IMR-90 (cell line): ENCODE data around the gene SVEP1. TPM values are rescaled to one million over a fixed set of nuclear protein-coding genes. Genes with fewer than 3 reads are reported as not detected.

Experiments
- ATAC-seq: fragments of 200-7000 bp; cut with Tn5 transposase; 2 replicates; pipeline ENCODE4 v1.9.1; 2020; ENCODE audit warnings: low read depth, mild to moderate bottlenecking, moderate library complexity
- BruUV-seq: library from RNA; stranded (reverse); fragments of 400-500 nt; replicated peaks from 2 replicates; lab custom pipeline; 2021; lab: Mats Ljungman, UMichigan
- CTCF ChIA-PET: fragments of 300-600 bp; formaldehyde crosslinking; extraction: SDS; loops from one replicate; lab custom pipeline; 2021; ENCODE audit warnings: antibody characterized with exemption; lab: Yijun Ruan, JAX
- POLR2A ChIA-PET: fragments of 300-600 bp; sonication (Branson Sonifier 250); formaldehyde crosslinking; loops from one replicate; lab custom pipeline; 2022; ENCODE audit warnings: antibody characterized with exemption; ENCODE audit not compliant: unreplicated experiment; lab: Charles Lee
- DNase-seq: peaks from one replicate; pipeline ENCODE4 v3.0.0; 2013
- H2AFZ ChIP-seq: replicated peaks from 2 replicates; pipeline ENCODE3; 2013; ENCODE audit warnings: low read length, mild to moderate bottlenecking; ENCODE audit not compliant: poor library complexity
- H2AK5ac ChIP-seq: 2 replicates; pipeline ENCODE4 v1.6.1; 2013; ENCODE audit warnings: low read depth, low read length, inconsistent platforms
- H2AK9ac ChIP-seq: replicated peaks from 2 replicates; pipeline ENCODE3; 2013; ENCODE audit warnings: mild to moderate bottlenecking, low read depth, low read length, moderate library complexity; ENCODE audit not compliant: poor library complexity
- H2BK120ac ChIP-seq: 2 replicates; pipeline ENCODE4 v1.6.1; 2013; ENCODE audit warnings: low read depth, low read length, inconsistent platforms
- H2BK15ac ChIP-seq: 3 replicates; pipeline ENCODE4 v1.6.1; 2013; ENCODE audit warnings: low read depth, low read length, inconsistent platforms
- H2BK20ac ChIP-seq: 2 replicates; pipeline ENCODE4 v1.6.1; 2013; ENCODE audit warnings: low read depth, mild to moderate bottlenecking, inconsistent platforms, low read length, moderate library complexity
- H2BK5ac ChIP-seq: 2 replicates; pipeline ENCODE4 v1.6.1; 2013; ENCODE audit warnings: mild to moderate bottlenecking, low read depth, low read length, inconsistent platforms; ENCODE audit not compliant: poor library complexity, severe bottlenecking
- H3K14ac ChIP-seq: replicated peaks from 2 replicates; pipeline ENCODE4 v1.6.1; 2013; ENCODE audit warnings: low read depth, low read length, inconsistent platforms
- H3K18ac ChIP-seq: 2 replicates; pipeline ENCODE4 v1.6.1; 2013; ENCODE audit warnings: low read depth, low read length, control low read depth
- H3K23ac ChIP-seq: 2 replicates; pipeline ENCODE4 v1.6.1; 2013; ENCODE audit warnings: low read depth, low read length, inconsistent platforms
- H3K27ac ChIP-seq: 2 replicates; pipeline ENCODE4 v1.5.1; 2013; ENCODE audit warnings: mild to moderate bottlenecking, control low read depth, low read length; ENCODE audit not compliant: insufficient read depth
- H3K27me3 ChIP-seq: 2 replicates; pipeline ENCODE4 v1.6.1; 2013; ENCODE audit warnings: low read length; ENCODE audit not compliant: control insufficient read depth, insufficient read depth
- H3K36me3 ChIP-seq: 2 replicates; pipeline ENCODE4 v1.6.1; 2013; ENCODE audit warnings: low read length, mixed read lengths; ENCODE audit not compliant: control insufficient read depth, insufficient read depth
- H3K4ac ChIP-seq: 2 replicates; pipeline ENCODE4 v1.6.1; 2013; ENCODE audit warnings: low read depth, low read length, inconsistent platforms
- H3K4me1 ChIP-seq: 2 replicates; pipeline ENCODE4 v1.6.1; 2013; ENCODE audit warnings: low read length, mixed read lengths; ENCODE audit not compliant: control insufficient read depth, insufficient read depth
- H3K4me2 ChIP-seq: 2 replicates; pipeline ENCODE4 v1.6.1; 2013; ENCODE audit warnings: low read depth, mild to moderate bottlenecking, control low read depth, low read length, moderate library complexity
- H3K4me3 ChIP-seq: 2 replicates; pipeline ENCODE4 v1.5.1; 2013; ENCODE audit warnings: low read depth, mild to moderate bottlenecking, control low read depth, low read length, moderate library complexity; ENCODE audit not compliant: insufficient read depth
- H3K56ac ChIP-seq: 2 replicates; pipeline ENCODE4 v1.6.1; 2013; ENCODE audit warnings: low read length, inconsistent platforms; ENCODE audit not compliant: insufficient read depth; ENCODE audit errors: extremely low read depth
- H3K79me1 ChIP-seq, 2 experiments: 2 replicates each; pipeline ENCODE4 v1.6.1; 2013; ENCODE audit warnings: low read length in 2 of 2, inconsistent platforms in 1 of 2, low read depth in 1 of 2
- H3K9ac ChIP-seq: 2 replicates; pipeline ENCODE4 v1.6.1; 2013; ENCODE audit warnings: low read depth, low read length, control low read depth
- H3K9me1 ChIP-seq: 2 replicates; pipeline ENCODE4 v1.6.1; 2013; ENCODE audit warnings: low read length, inconsistent platforms; ENCODE audit not compliant: insufficient read depth
- H3K9me3 ChIP-seq: 2 replicates; pipeline ENCODE4 v1.6.1; 2013; ENCODE audit warnings: low read length; ENCODE audit not compliant: control insufficient read depth, insufficient read depth
- H4K20me1 ChIP-seq: 2 replicates; pipeline ENCODE4 v1.6.1; 2013; ENCODE audit warnings: low read length, inconsistent platforms; ENCODE audit not compliant: insufficient read depth
- H4K5ac ChIP-seq: 2 replicates; pipeline ENCODE4 v1.6.1; 2013; ENCODE audit warnings: mild to moderate bottlenecking, low read depth, low read length, control low read depth
- H4K8ac ChIP-seq, 2 experiments: 2 replicates each; pipeline ENCODE4 v1.6.1; 2013; ENCODE audit warnings: low read depth in 2 of 2, low read length in 2 of 2, control low read depth in 1 of 2, inconsistent platforms in 1 of 2
- H4K91ac ChIP-seq: 2 replicates; pipeline ENCODE4 v1.6.1; 2013; ENCODE audit warnings: low read depth, low read length, inconsistent platforms; ENCODE audit not compliant: insufficient read depth
- BHLHE40 ChIP-seq: fragments of 150-350 bp; IDR thresholded peaks from 2 replicates; pipeline ENCODE4 v1.6.1; 2016; ENCODE audit warnings: mild to moderate bottlenecking, low read depth, low read length
- CEBPB ChIP-seq: IDR thresholded peaks from 2 replicates; pipeline ENCODE4 v1.6.1; 2012; ENCODE audit warnings: low read depth, low read length, improper control_type of control experiment
- CHD1 ChIP-seq: IDR thresholded peaks from 2 replicates; pipeline ENCODE4 v1.6.1; 2012; ENCODE audit warnings: low read depth, low read length, improper control_type of control experiment
- FOS ChIP-seq: fragments of 150-350 bp; IDR thresholded peaks from 2 replicates; pipeline ENCODE4 v1.6.1; 2016; ENCODE audit warnings: low read depth, low read length
- MXI1 ChIP-seq: IDR thresholded peaks from 2 replicates; pipeline ENCODE4 v1.6.1; 2012; ENCODE audit warnings: low read depth, mild to moderate bottlenecking, low read length, moderate library complexity, borderline replicate concordance
- NFE2L2 ChIP-seq: fragments of 150-350 bp; IDR thresholded peaks from 2 replicates; pipeline ENCODE4 v1.6.1; 2016; ENCODE audit warnings: low read depth, mild to moderate bottlenecking, low read length
- RAD21 ChIP-seq: IDR thresholded peaks from 2 replicates; pipeline ENCODE4 v1.6.1; 2012; ENCODE audit warnings: low read length, improper control_type of control experiment
- RCOR1 ChIP-seq: IDR thresholded peaks from 2 replicates; pipeline ENCODE4 v1.6.1; 2012; ENCODE audit warnings: mild to moderate bottlenecking, low read length, improper control_type of control experiment; ENCODE audit not compliant: insufficient replicate concordance
- RFX5 ChIP-seq: IDR thresholded peaks from 2 replicates; pipeline ENCODE4 v1.8.0; 2012; ENCODE audit warnings: low read depth, mild to moderate bottlenecking, low read length, moderate library complexity
- SMC3 ChIP-seq: fragments of 150-350 bp; IDR thresholded peaks from 2 replicates; pipeline ENCODE4 v1.6.1; 2016; ENCODE audit warnings: low read depth, mild to moderate bottlenecking, antibody characterized with exemption, low read length, moderate library complexity
- USF2 ChIP-seq: fragments of 150-350 bp; IDR thresholded peaks from 2 replicates; pipeline ENCODE4 v1.6.1; 2017; ENCODE audit warnings: mild to moderate bottlenecking, antibody characterized with exemption, low read length, low read depth
- WGBS, 2 experiments: methylation state at CpG; one replicate each; pipeline versions ENCODE4 v1.1.5 to v1.1.7; 2013; ENCODE audit warnings: missing lambda C conversion rate in 2 of 2; ENCODE audit not compliant: insufficient read length in 1 of 2; ENCODE audit errors: extremely low coverage in 2 of 2; 5-methylcytosine and 5-hydroxymethylcytosine counted together
- dilution Hi-C: fragments of 300-500 bp; cut with HindIII; formaldehyde crosslinking; loops from one replicate; pipeline ENCODE4 v1.14.3; 2018; ENCODE audit warnings: low sequenced_read_pairs; ENCODE audit not compliant: unreplicated experiment
- in situ Hi-C: fragments of 300-500 bp; cut with MboI; formaldehyde crosslinking; loops from 3 replicates; pipeline ENCODE4 v1.14.3; 2019; ENCODE audit warnings: low sequenced_read_pairs, inconsistent platforms, mixed read lengths
- intact Hi-C: fragments of 100-400 bp; cut with micrococcal nuclease; formaldehyde crosslinking; loops from 2 replicates; pipeline ENCODE4 v1.10.0; 2022
- polyA plus RNA-seq, 3 experiments: library from polyadenylated mRNA; depleted of rRNA; stranded (reverse); fragments of >200 nt; gene quantifications; 2 replicates each; pipeline ENCODE4 v1.2.3, GENCODE V29; 2012; ENCODE audit warnings: low replicate concordance in 1 of 3
- total RNA-seq: library from RNA; depleted of rRNA; stranded (reverse); fragments of >200 nt; gene quantifications from 2 replicates; pipeline ENCODE4 v1.2.3, GENCODE V29; 2012
- TF ChIP-seq, protein P1 (sequence below): fragments of 150-350 bp; IDR thresholded peaks from 2 replicates; pipeline ENCODE4 v1.6.1; 2016; ENCODE audit warnings: low read depth, mild to moderate bottlenecking, low read length, moderate library complexity, borderline replicate concordance

Gene SVEP1
- total and polyA plus RNA-seq, 2 of the 4 experiments (the other 2 are of a cell fraction) = 4.8 to 16.7 TPM

GRCh38 chr9:110622368-110622767 lies 42.8 kb upstream of the SVEP1 start:
- Histone ChIP-seq H2BK5ac (peak overlapping the region; percentile 37), H3K23ac (peak overlapping the region; percentile 64; the same call in 1 of the 2 replicates), H3K14ac (0 out of 2 replicates have a peak overlapping the region, but pooled peaks have one; percentile 37), H3K27me3 (no peaks in the 10 kb centered on the region), H2AFZ (no peak overlapping the region), H2BK15ac (peak overlapping the region; percentile 8; the same call in 1 of the 3 replicates), H4K5ac (peak overlapping the region; percentile 54; the same call in 1 of the 2 replicates), H3K9me3 (no peaks in the 10 kb centered on the region), H3K9me1 (no peaks in the 10 kb centered on the region; the same call in 1 of the 2 replicates), H3K56ac (no peak overlapping the region), H3K79me1 (no peaks in the 10 kb centered on the region), H2BK20ac (peak overlapping the region; percentile 69; the same call in 1 of the 2 replicates), H4K91ac (peak overlapping the region; percentile 33; the same call in 1 of the 2 replicates), H3K4ac (peak overlapping the region; percentile 20; the same call in 1 of the 2 replicates), H2AK9ac (no peak overlapping the region), H3K9ac (no peak overlapping the region), H4K8ac (peak overlapping the region in 1 of 2 experiments; percentile 26; a peak in 1 of 4 replicates), H3K27ac (no peak overlapping the region), H3K4me1 (peaks cover 5% of the 10 kb centered on the region), H2BK120ac (peak overlapping the region; percentile 25), H2AK5ac (peak overlapping the region; percentile 16), H3K4me2 (no peak overlapping the region), H3K4me3 (no peak overlapping the region), H3K18ac (peak overlapping the region; percentile 81; the same call in 1 of the 2 replicates), H3K36me3 (no peaks in the 10 kb centered on the region), H4K20me1 (no peaks in the 10 kb centered on the region)
- no TSS peak for BruUV-seq
- ChIA-PET CTCF (no interaction called here), POLR2A (no interaction called here)
- intact Hi-C loops = loop anchor here (2.0 to 5.0 kb wide), 5 partner anchors 85 to 365 kb away; partner anchors contain the start of gene TXN
- WGBS, 2 experiments = no CpG with 5 or more reads among the region's 2 CpGs
- DNase-seq = no peak
- dilution Hi-C loops = no loop called here
- TF ChIP-seq SMC3 (no peak), FOS (no peak), USF2 (no peak), MXI1 (no peak), RFX5 (no peak), RCOR1 (no peak), NFE2L2 (no peak), CEBPB (no peak), CHD1 (no peak), RAD21 (no peak), BHLHE40 (no peak)
- TF ChIP-seq, protein P1, sequence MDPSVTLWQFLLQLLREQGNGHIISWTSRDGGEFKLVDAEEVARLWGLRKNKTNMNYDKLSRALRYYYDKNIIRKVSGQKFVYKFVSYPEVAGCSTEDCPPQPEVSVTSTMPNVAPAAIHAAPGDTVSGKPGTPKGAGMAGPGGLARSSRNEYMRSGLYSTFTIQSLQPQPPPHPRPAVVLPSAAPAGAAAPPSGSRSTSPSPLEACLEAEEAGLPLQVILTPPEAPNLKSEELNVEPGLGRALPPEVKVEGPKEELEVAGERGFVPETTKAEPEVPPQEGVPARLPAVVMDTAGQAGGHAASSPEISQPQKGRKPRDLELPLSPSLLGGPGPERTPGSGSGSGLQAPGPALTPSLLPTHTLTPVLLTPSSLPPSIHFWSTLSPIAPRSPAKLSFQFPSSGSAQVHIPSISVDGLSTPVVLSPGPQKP = no peak
- in situ Hi-C loops = loop anchor here (25.0 kb wide), 2 partner anchors 335 to 435 kb away; no protein-coding TSS in a partner anchor
- ATAC-seq = no peak
